K562 (cell line): Measurements from ENCODE around the gene FUCA1. TPM values are rescaled to one million over a fixed set of nuclear protein-coding genes. Genes with fewer than 3 reads are reported as not detected.

Experiments used
- ATAC-seq: fragments of 200-7000 bp; cut with Tn5 transposase; 3 replicates; pipeline ENCODE4 v1.9.1; 2020; ENCODE audit warnings: moderate library complexity
- BruUV-seq: library from RNA; stranded (reverse); fragments of 400-500 nt; replicated peaks from 2 replicates; lab custom pipeline; 2021; lab: Mats Ljungman, UMichigan
- CTCF ChIA-PET: fragments of 300-600 bp; formaldehyde crosslinking; extraction: SDS; loops from one replicate; lab custom pipeline; 2021; ENCODE audit warnings: low intra/inter-chr PET ratio; lab: Yijun Ruan, JAX
- POLR2A ChIA-PET: fragments of 300-600, 350-650 bp; sonication (Branson Sonifier 250); formaldehyde crosslinking; extraction: SDS; loops from one replicate; lab custom pipeline; 2021; ENCODE audit warnings: antibody characterized with exemption, inconsistent platforms; lab: Yijun Ruan, JAX
- DNase-seq, 4 experiments: peaks; one replicate each; pipeline versions ENCODE4 v3.0.0 to v3.0.0-alpha.2; 2011 to 2018; ENCODE audit warnings: low spot score in 3 of 4, mixed read lengths in 3 of 4; ENCODE audit errors: extremely low read depth in 1 of 4
- FAIRE-seq: peaks from 2 replicates; lab custom pipeline; 2011; peaks lifted over from hg19 to GRCh38; lab: Jason Lieb, UNC
- H2AFZ ChIP-seq: 2 replicates; pipeline ENCODE4 v1.6.0; 2011; ENCODE audit warnings: low read depth, low read length, control low read depth, inconsistent platforms
- H3K27ac ChIP-seq: fragments of 200-600 bp; 3 replicates; pipeline ENCODE4 v1.8.0; 2011; ENCODE audit warnings: low read depth, mild to moderate bottlenecking, control low read depth, inconsistent platforms, low read length, moderate library complexity, mixed read lengths; ENCODE audit errors: extremely low read depth
- H3K27me3 ChIP-seq, 2 experiments: fragments of 300-600 bp in 1 of 2; 2 replicates in 1 of 2; 3 replicates in 1 of 2; pipeline versions ENCODE4 v1.6.0 to v1.8.0; 2011; ENCODE audit warnings: inconsistent platforms in 2 of 2, low read length in 2 of 2, mild to moderate bottlenecking in 1 of 2, mixed read lengths in 1 of 2, moderate library complexity in 1 of 2; ENCODE audit not compliant: control insufficient read depth in 2 of 2, insufficient read depth in 2 of 2
- H3K36me3 ChIP-seq: fragments of 300-600 bp; 3 replicates; pipeline ENCODE4 v1.8.0; 2011; ENCODE audit warnings: mild to moderate bottlenecking, low read length, inconsistent platforms; ENCODE audit not compliant: control insufficient read depth, insufficient read depth
- H3K4me1 ChIP-seq, 2 experiments: fragments of 200-600 bp in 1 of 2; replicated peaks in 1 of 2; 2 replicates in 1 of 2; 3 replicates in 1 of 2; pipeline versions ENCODE4 v1.5.1 to v1.8.0; 2011; ENCODE audit warnings: inconsistent platforms in 2 of 2, low read length in 2 of 2, mild to moderate bottlenecking in 1 of 2, mixed read lengths in 1 of 2, moderate library complexity in 1 of 2; ENCODE audit not compliant: control insufficient read depth in 2 of 2, insufficient read depth in 2 of 2
- H3K4me2 ChIP-seq: 2 replicates; pipeline ENCODE4 v1.6.1; 2011; ENCODE audit warnings: low read length, control low read depth, inconsistent platforms, mixed read lengths; ENCODE audit not compliant: insufficient read depth
- H3K4me3 ChIP-seq: fragments of 200-600 bp; sonication (generic), shearing (Covaris generic); 2 replicates; pipeline ENCODE4 v1.5.1; 2016; ENCODE audit warnings: control low read depth, inconsistent platforms
- H3K79me2 ChIP-seq: fragments of 200-600 bp; 3 replicates; pipeline ENCODE4 v1.8.0; 2011; ENCODE audit warnings: low read length, inconsistent platforms; ENCODE audit not compliant: control insufficient read depth, insufficient read depth
- H3K9ac ChIP-seq, 2 experiments: 2 replicates each; pipeline versions ENCODE4 v1.6.0 to v1.6.1; 2011; ENCODE audit warnings: low read depth in 2 of 2, low read length in 2 of 2, control low read depth in 1 of 2, inconsistent platforms in 1 of 2, mild to moderate bottlenecking in 1 of 2, mixed read lengths in 1 of 2; ENCODE audit not compliant: insufficient read depth in 1 of 2
- H3K9me1 ChIP-seq: one replicate; pipeline ENCODE4 v1.6.0; 2011; ENCODE audit warnings: inconsistent platforms, mild to moderate bottlenecking, low read length, moderate library complexity; ENCODE audit not compliant: control insufficient read depth, insufficient read depth
- H3K9me3 ChIP-seq: replicated peaks from 2 replicates; pipeline ENCODE4 v1.5.1; 2011; ENCODE audit warnings: low read depth, low read length, inconsistent platforms; ENCODE audit not compliant: control insufficient read depth, insufficient read depth
- H4K20me1 ChIP-seq: replicated peaks from 2 replicates; pipeline ENCODE4 v1.6.1; 2011; ENCODE audit warnings: low read length, inconsistent platforms, mixed read lengths; ENCODE audit not compliant: control insufficient read depth, insufficient read depth
- DMBX1 ChIP-seq: fragments of 250-450 bp; sonication (Bioruptor Pico); IDR thresholded peaks from 2 replicates; pipeline ENCODE4 v1.8.0; 2022; ENCODE audit warnings: inconsistent platforms, mild to moderate bottlenecking, moderate library complexity, borderline replicate concordance
- ETS2 ChIP-seq: IDR thresholded peaks from 2 replicates; pipeline ENCODE4 v1.6.1; 2016; ENCODE audit warnings: borderline replicate concordance, missing genetic modification characterization, mild to moderate bottlenecking, moderate library complexity, missing compliant biosample characterization; ENCODE audit not compliant: poor library complexity, severe bottlenecking
- FOXK2 ChIP-seq, 2 experiments: fragments of 450-650 bp; IDR thresholded peaks in 1 of 2; conservative IDR thresholded peaks in 1 of 2; 2 replicates each; pipeline ENCODE4 v1.6.1; 2016; ENCODE audit warnings: low read depth in 2 of 2, mild to moderate bottlenecking in 1 of 2
- KLF10 ChIP-seq: fragments of 250-450 bp; sonication (Bioruptor Pico); IDR thresholded peaks from 2 replicates; pipeline ENCODE4 v1.6.1; 2021; ENCODE audit warnings: matching md5 sums
- NONO ChIP-seq, 2 experiments: fragments of 200-400 bp in 1 of 2; fragments of 450-650 bp in 1 of 2; formaldehyde crosslinking in 1 of 2; IDR thresholded peaks; 2 replicates each; pipeline ENCODE4 v1.6.1; 2017; ENCODE audit warnings: low read depth in 2 of 2, mild to moderate bottlenecking in 2 of 2, moderate library complexity in 2 of 2, low read length in 1 of 2
- NR2F6 ChIP-seq: fragments of 450-650 bp; formaldehyde crosslinking; IDR thresholded peaks from 2 replicates; pipeline ENCODE4 v1.4.0; 2020; ENCODE audit warnings: mild to moderate bottlenecking
- POLR2H ChIP-seq: IDR thresholded peaks from 2 replicates; pipeline ENCODE4 v1.6.1; 2016; ENCODE audit warnings: missing genetic modification characterization, low read depth, mild to moderate bottlenecking, control low read depth, missing compliant biosample characterization, moderate library complexity
- RBM14 ChIP-seq: fragments of 200-400 bp; formaldehyde crosslinking; IDR thresholded peaks from 2 replicates; pipeline ENCODE4 v1.6.1; 2018; ENCODE audit warnings: low read depth, mild to moderate bottlenecking, low read length, moderate library complexity, borderline replicate concordance; ENCODE audit not compliant: insufficient read depth
- SMAD1 ChIP-seq: fragments of 150-350 bp; IDR thresholded peaks from 2 replicates; pipeline ENCODE4 v1.6.1; 2014; ENCODE audit warnings: low read length, low read depth; ENCODE audit not compliant: partially characterized antibody
- THRAP3 ChIP-seq: fragments of 450-650 bp; IDR thresholded peaks from 2 replicates; pipeline ENCODE4 v1.6.1; 2016; ENCODE audit warnings: mild to moderate bottlenecking, inconsistent platforms, borderline replicate concordance
- ZNF12 ChIP-seq: sonication (generic); formaldehyde crosslinking; IDR thresholded peaks from 2 replicates; pipeline ENCODE4 v1.4.0; 2020; ENCODE audit warnings: mild to moderate bottlenecking, missing genetic modification reagents
- ZNF143 ChIP-seq: sonication (generic); formaldehyde crosslinking; IDR thresholded peaks from 2 replicates; pipeline ENCODE4 v1.9.0; 2022; ENCODE audit warnings: mild to moderate bottlenecking, missing genetic modification reagents
- ZNF311 ChIP-seq: fragments of 250-450 bp; sonication (Bioruptor Pico); IDR thresholded peaks from 2 replicates; pipeline ENCODE4 v1.4.0; 2020; ENCODE audit warnings: mild to moderate bottlenecking, moderate library complexity
- WGBS: fragments of 100-300 bp; shearing (Covaris generic); methylation state at CpG from one replicate; pipeline ENCODE4 v1.1.6; 2016; ENCODE audit warnings: low coverage, mixed read lengths; ENCODE audit not compliant: insufficient coverage; ENCODE audit errors: missing lambda C conversion rate; 5-methylcytosine and 5-hydroxymethylcytosine counted together
- in situ Hi-C: fragments of 300-500 bp; cut with MboI; formaldehyde crosslinking; loops from 4 replicates; pipeline ENCODE4 v1.15.0; 2018; ENCODE audit warnings: inconsistent platforms, mixed read lengths
- intact Hi-C: fragments of 100-400 bp; cut with micrococcal nuclease; formaldehyde crosslinking; loops from 2 replicates; pipeline ENCODE4 v1.14.2; 2022
- polyA plus RNA-seq, 8 experiments: library from polyadenylated mRNA; depleted of rRNA in 4 of 8; stranded (reverse) in 5 of 8; unstranded in 3 of 8; fragments of >200 nt; fragmentation: Nextera tagmentation in 2 of 8; fragmentation: Illumina TruSeq in 1 of 8; extraction: Ambion mirVana in 2 of 8; extraction: Trizol in 1 of 8; gene quantifications; 2 replicates each; pipeline versions ENCODE4 v1.2.1 to v1.2.3, GENCODE V29; 2011 to 2014; ENCODE audit warnings: inconsistent platforms in 1 of 8, missing spikeins in 1 of 8
- total RNA-seq, 7 experiments: library from RNA; depleted of rRNA in 6 of 7; stranded (reverse); fragments of >200 nt in 6 of 7; fragmentation: Illumina TruSeq in 2 of 7; extraction: Trizol in 2 of 7; gene quantifications; 2 replicates each; pipeline versions ENCODE4 v1.2.1 to v1.2.3, GENCODE V29; 2011 to 2021; ENCODE audit warnings: low replicate concordance in 1 of 7
- TF ChIP-seq, protein P1 (sequence below), 3 experiments: IDR thresholded peaks in 2 of 3; conservative IDR thresholded peaks in 1 of 3; 2 replicates each; pipeline ENCODE4 v1.5.1; 2011 to 2012; ENCODE audit warnings: low read length in 3 of 3, mild to moderate bottlenecking in 3 of 3, control low read depth in 2 of 3, improper control_type of control experiment in 1 of 3, inconsistent platforms in 1 of 3, low read depth in 1 of 3, mixed read lengths in 1 of 3, moderate library complexity in 1 of 3; ENCODE audit not compliant: insufficient read depth in 2 of 3

The FUCA1 gene
- total and polyA plus RNA-seq, 9 of the 15 experiments (the other 6 are each of a cell fraction or from before 2014, with no cell fraction given), result 7.0 to 20.5 (median 13.5) TPM

DNA sequence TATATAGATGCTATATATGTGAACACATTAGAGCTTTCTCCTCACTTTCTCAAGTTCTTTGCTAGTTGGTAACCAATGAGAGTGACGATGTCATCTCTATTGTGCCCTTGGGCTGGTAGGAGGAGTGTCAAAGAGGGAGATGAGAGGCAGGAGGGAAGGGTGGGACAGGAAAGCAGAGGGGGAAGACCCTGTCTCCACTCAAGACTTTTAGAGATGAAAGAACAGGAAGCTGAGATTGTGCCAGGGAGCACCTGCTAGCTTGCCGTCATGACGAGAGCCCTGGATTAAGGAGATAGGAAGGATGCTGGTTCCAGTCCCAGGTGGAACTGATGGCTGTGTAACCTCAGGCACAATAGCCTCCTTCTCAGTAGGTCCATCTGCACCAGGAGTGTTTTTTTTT is 28.4 kb upstream of the FUCA1 start:
- CTCF ChIA-PET, result interaction anchor here (0.6 kb wide), 1 partner anchor 20 kb away, joined by 3 read pairs; no protein-coding TSS in a partner anchor
- no peak for ATAC-seq
- H3K4me1 ChIP-seq, result peaks cover 3 to 5% of the 10 kb centered on the region in 2 experiments; a peak in 3 of 5 replicates
- no peaks in the 10 kb centered on the region for H3K36me3 ChIP-seq
- H3K9me1 ChIP-seq, result no peaks in the 10 kb centered on the region
- 11% methylated on average over 3 of the region's 3 CpGs for WGBS
- no peak overlapping the region for H3K9ac ChIP-seq
- H2AFZ ChIP-seq, result no peak overlapping the region
- TF ChIP-seq FOXK2 (conservative IDR thresholded peaks at IDR 0.05 in 1 of 2, IDR thresholded peaks at IDR 0.05 in 1 of 2; ENCODE audit: low read depth in 2 of 2), result no peak
- no peak for TF ChIP-seq RBM14
- TF ChIP-seq ZNF143 (CRISPR knock-in tag), result no peak
- TF ChIP-seq KLF10 (CRISPR knock-in tag), result no peak
- TF ChIP-seq DMBX1 (CRISPR knock-in tag), result no peak
- no TSS peak for BruUV-seq
- no peak for DNase-seq
- H3K9me3 ChIP-seq, result no peaks in the 10 kb centered on the region
- H4K20me1 ChIP-seq, result no peaks in the 10 kb centered on the region
- FAIRE-seq, result no peak
- no peak overlapping the region for H3K27ac ChIP-seq
- H3K79me2 ChIP-seq, result no peaks in the 10 kb centered on the region
- POLR2A ChIA-PET, result interaction anchor here (0.6 to 1.4 kb wide), 7 partner anchors 9 to 565 kb away, joined by 3 to 6 read pairs (median 3); partner anchors contain the start of gene PITHD1
- no peak overlapping the region for H3K4me3 ChIP-seq
- H3K27me3 ChIP-seq, result peaks cover 4 to 23% of the 10 kb centered on the region in 2 experiments
- H3K4me2 ChIP-seq, result no peak overlapping the region
- intact Hi-C loops, result no loop called here
- in situ Hi-C loops, result no loop called here

GRCh38 chr1:23895993-23896392 is 27.9 kb upstream of the FUCA1 start:
- Histone ChIP-seq H3K9me3 (no peaks in the 10 kb centered on the region), H3K27ac (no peak overlapping the region), H2AFZ (no peak overlapping the region), H3K79me2 (no peaks in the 10 kb centered on the region), H3K4me2 (no peak overlapping the region), H3K9me1 (no peaks in the 10 kb centered on the region), H3K27me3 (peaks cover 4 to 18% of the 10 kb centered on the region in 2 experiments), H4K20me1 (no peaks in the 10 kb centered on the region), H3K9ac (no peak overlapping the region), H3K4me3 (no peak overlapping the region), H3K4me1 (peaks cover 3 to 5% of the 10 kb centered on the region in 2 experiments; a peak in 3 of 5 replicates), H3K36me3 (no peaks in the 10 kb centered on the region)
- in situ Hi-C loops, result no loop called here
- ATAC-seq (no peak), DNase-seq (no peak), FAIRE-seq (no peak)
- BruUV-seq, result no TSS peak
- ChIA-PET POLR2A (interaction anchor here (0.6 to 1.4 kb wide), 4 partner anchors 11 to 564 kb away, joined by 3 to 5 read pairs (median 3); partner anchors contain the start of gene PITHD1), CTCF (interaction anchor here (0.6 kb wide), 1 partner anchor 20 kb away, joined by 3 read pairs; no protein-coding TSS in a partner anchor)
- WGBS, result 27% methylated on average over 4 of the region's 4 CpGs
- intact Hi-C loops, result no loop called here
- TF ChIP-seq THRAP3 (no peak), SMAD1 (no peak), ZNF12 (CRISPR knock-in tag) (no peak), NR2F6 (CRISPR knock-in tag) (no peak), NONO (IDR thresholded peaks at IDR 0.05; ENCODE audit: low read depth in 2 of 2, low read length in 1 of 2) (no peak), POLR2H (tag) (no peak), ZNF311 (CRISPR knock-in tag) (no peak), ETS2 (tag) (no peak)
- TF ChIP-seq, protein P1, sequence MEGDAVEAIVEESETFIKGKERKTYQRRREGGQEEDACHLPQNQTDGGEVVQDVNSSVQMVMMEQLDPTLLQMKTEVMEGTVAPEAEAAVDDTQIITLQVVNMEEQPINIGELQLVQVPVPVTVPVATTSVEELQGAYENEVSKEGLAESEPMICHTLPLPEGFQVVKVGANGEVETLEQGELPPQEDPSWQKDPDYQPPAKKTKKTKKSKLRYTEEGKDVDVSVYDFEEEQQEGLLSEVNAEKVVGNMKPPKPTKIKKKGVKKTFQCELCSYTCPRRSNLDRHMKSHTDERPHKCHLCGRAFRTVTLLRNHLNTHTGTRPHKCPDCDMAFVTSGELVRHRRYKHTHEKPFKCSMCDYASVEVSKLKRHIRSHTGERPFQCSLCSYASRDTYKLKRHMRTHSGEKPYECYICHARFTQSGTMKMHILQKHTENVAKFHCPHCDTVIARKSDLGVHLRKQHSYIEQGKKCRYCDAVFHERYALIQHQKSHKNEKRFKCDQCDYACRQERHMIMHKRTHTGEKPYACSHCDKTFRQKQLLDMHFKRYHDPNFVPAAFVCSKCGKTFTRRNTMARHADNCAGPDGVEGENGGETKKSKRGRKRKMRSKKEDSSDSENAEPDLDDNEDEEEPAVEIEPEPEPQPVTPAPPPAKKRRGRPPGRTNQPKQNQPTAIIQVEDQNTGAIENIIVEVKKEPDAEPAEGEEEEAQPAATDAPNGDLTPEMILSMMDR (IDR thresholded peaks at IDR 0.05 in 2 of 3, conservative IDR thresholded peaks at IDR 0.05 in 1 of 3; ENCODE audit: insufficient read depth in 2 of 3, low read depth in 1 of 3, low read length in 3 of 3), result no peak
